ENCODE results near the gene SHISAL1. TPM values are rescaled to one million over a fixed set of nuclear protein-coding genes. Genes with fewer than 3 reads are reported as not detected.

Gene SHISAL1
- total RNA-seq, 1 donor from 2014 or later: 0.24 TPM

GRCh38 chr22:44279069-44279360, 33.7 kb downstream of the SHISAL1 start:
- DNase-seq (ENCODE audit: low read depth): no peak

GRCh38 chr22:44278243-44279068, 34.3 kb downstream of the SHISAL1 start:
- no peak for DNase-seq (ENCODE audit: low read depth)

GRCh38 chr22:44277386-44278135, 35.2 kb downstream of the SHISAL1 start:
- DNase-seq (ENCODE audit: low read depth): no peak

GRCh38 chr22:44276706-44277356, 35.9 kb downstream of the SHISAL1 start:
- DNase-seq (ENCODE audit: low read depth): no peak

- no peak for DNase-seq (ENCODE audit: low read depth)
Observed at GRCh38 chr22:44276041-44276440, 36.7 kb downstream of the SHISAL1 start.

GRCh38 chr22:44275631-44275995, 37.1 kb downstream of the SHISAL1 start:
- no peak for DNase-seq (ENCODE audit: low read depth)

GRCh38 chr22:44274918-44275630, 37.7 kb downstream of the SHISAL1 start:
- DNase-seq (ENCODE audit: low read depth): no peak

- no peak for DNase-seq (ENCODE audit: low read depth)
Observed at GRCh38 chr22:44273175-44273574, 39.6 kb downstream of the SHISAL1 start.

- no peak for DNase-seq (ENCODE audit: low read depth)
Observed at GRCh38 chr22:44272401-44272771, 40.4 kb downstream of the SHISAL1 start.

- DNase-seq (ENCODE audit: low read depth): no peak
Observed at GRCh38 chr22:44271732-44272400, 40.9 kb downstream of the SHISAL1 start.

- DNase-seq (ENCODE audit: low read depth): no peak
Observed at GRCh38 chr22:44271010-44271500, 41.7 kb downstream of the SHISAL1 start.

- DNase-seq (ENCODE audit: low read depth): no peak
Observed at GRCh38 chr22:44270556-44270880, 42.2 kb downstream of the SHISAL1 start.

- DNase-seq (ENCODE audit: low read depth): no peak
Observed at GRCh38 chr22:44269757-44270555, 42.8 kb downstream of the SHISAL1 start.

- DNase-seq (ENCODE audit: low read depth): no peak
Observed at GRCh38 chr22:44269117-44269498, 43.6 kb downstream of the SHISAL1 start.

GRCh38 chr22:44268431-44269116, 44.2 kb downstream of the SHISAL1 start:
- DNase-seq (ENCODE audit: low read depth): no peak

- DNase-seq (ENCODE audit: low read depth): no peak
Observed at GRCh38 chr22:44267856-44268255, 44.9 kb downstream of the SHISAL1 start.

GRCh38 chr22:44266796-44267760, 45.7 kb downstream of the SHISAL1 start:
- no peak for DNase-seq (ENCODE audit: low read depth)

- no peak for DNase-seq (ENCODE audit: low read depth)
Observed at GRCh38 chr22:44263547-44263946, 49.2 kb downstream of the SHISAL1 start.
